Activated T-cell treated with anti-CD3 and anti-CD28 coated beads for 4 hours (primary cell): ENCODE results near the gene CCN2.

Experiments used
- DNase-seq: peaks from one replicate; pipeline ENCODE4 v3.0.0-alpha.2; 2020

The CCN2 gene

DNA sequence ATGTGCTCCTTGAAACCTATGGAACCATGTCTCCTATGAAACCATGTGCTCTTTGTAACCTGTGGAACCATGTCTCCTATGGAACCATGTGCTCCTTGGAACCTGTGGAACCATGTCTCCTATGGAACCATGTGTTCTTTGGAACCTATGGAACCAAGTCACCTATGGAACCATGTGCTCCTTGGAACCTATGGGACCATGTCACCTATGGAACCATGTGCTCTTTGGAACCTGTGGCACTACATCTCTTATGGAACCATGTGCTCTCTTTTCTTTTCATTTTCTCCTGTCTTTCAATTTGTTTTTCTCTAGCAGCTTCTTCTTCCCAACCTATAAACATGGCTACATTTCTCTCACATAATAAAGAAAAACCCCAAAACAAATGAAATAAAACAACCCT is 11.9 kb upstream of the CCN2 start:
- no peak for DNase-seq

DNA sequence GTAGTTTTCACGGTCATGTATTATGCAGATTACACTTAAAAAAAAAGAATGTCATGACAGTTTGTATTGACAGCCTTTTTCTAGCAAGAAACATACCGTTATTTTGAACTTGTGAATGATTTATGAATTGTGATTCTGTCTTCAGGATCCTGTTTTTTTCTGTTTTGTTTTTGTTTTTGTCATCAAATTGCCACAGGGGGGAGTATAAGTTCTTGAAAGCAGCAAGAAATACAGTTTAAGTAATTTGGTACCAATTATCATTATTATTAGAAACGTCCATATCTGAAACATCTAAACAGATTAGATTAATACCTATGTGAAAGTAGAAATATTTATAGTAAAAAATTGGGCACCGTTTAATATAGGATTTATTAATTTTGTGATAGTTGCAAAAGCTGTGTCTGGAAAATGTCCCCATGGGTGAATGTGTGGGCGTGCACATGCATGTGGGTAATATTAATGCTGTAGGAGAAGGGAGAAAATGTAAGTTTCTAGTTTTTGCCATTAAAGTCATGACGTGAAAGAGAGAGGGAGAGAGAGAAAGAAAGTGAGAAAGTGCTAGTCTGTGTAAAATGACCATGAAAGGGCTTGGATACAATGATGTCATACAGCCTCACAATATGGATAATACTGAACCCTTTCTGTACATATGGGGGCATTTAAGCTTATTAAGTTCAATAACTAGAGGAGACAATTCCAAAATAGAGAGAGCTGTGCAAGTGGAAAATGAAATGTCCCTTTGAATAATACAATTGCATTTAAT is 9.4 kb upstream of the CCN2 start:
- no peak for DNase-seq

DNA sequence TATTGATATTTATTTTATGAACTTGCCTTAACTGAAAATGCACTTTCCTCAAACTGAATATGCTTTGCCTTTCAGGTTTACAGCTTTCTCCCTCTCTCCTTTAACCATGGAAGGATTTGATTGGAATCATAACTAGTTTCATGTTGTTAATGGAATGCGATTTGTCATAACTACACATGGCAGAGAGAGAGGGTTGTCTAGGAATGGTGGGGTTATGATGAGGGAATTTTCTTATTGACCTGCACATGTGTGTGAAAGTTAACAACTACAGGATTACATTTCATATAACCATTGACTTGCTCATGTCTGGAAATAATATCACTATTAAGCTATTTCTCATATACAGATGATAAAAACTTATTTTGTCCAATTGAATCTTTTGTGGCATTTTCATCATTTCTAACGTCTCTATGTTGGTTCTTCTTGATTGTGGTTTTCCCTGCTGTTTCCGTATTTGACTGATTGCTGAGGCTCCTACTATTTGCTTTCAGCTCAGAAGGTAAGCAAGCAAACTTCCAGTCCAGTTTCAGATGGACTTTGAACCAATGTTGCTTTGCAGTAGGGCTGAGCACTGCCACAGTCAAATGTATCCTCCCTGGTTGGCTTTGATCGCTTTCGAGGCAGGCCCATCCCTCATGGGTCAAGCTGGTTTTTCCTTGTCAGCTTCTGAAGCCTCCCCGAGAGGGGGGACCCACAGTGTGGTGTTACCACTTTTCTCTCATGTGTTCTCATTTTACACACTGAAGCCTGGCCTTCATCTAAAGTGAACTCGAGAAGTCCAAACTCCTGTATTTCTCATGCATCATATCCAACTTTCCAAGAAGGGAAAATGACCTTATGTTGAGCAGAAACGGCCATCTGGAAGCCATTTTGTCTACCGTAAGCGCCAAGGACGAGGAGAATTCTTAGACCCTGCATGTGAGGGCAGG is 7.6 kb upstream of the CCN2 start:
- DNase-seq: no peak

DNA sequence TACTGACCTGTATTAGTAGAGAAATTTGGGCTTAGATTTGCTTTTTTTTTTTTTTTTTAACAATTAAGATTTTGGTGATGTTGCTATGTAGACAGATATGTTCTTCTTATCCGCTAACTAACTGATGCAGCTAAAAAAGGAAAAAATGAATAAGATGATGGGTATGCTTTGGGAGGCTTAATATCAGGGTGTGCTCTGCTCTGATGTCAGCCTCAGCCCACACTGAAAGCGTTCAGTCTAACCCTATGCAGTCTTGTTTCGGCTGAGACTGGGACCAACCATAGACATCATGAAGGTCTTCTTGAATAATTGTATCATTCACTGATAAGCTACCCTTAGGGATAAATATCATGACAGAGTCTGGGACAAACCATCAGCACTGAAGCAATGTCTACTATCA is 6.9 kb upstream of the CCN2 start:
- no peak for DNase-seq

DNA sequence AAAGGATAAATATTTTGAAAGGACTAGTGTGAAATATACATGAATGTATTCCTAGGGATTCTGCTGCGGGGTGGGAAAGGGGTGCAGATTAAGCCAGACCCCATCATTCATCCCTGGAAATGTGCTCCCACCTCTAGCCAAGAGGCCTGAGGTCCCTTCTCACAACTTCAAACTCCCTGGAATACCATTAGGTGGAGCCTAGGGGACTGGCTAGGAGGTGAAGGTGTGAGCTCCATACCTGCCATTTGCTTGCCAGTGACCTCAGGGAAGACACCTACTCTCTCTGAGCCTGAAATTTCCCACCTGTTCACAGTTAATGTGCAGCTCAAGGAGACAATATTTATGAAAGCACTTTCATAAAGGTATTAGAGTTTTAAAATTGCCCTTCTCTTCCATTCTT is 4.7 kb upstream of the CCN2 start:
- no peak for DNase-seq

DNA sequence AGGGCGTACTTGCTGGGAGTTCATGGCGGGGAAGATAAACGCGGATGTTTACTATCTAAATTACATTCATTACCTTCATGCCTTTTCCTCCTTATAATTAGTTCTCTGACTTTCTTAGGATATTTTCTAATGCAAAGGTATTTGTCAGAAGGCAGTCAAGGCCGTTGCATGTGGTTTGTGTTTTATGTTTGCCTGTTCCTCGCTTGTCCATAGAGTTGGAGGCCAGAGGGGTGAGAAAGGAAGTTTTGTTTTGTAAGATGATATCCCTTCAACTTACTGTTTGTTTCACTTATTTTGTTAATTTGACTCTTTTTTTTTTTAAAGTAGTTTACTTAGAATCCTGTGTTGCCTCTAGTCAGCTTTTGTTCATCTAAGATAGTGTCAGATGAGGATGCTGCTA is 4.0 kb upstream of the CCN2 start:
- no peak for DNase-seq

DNA sequence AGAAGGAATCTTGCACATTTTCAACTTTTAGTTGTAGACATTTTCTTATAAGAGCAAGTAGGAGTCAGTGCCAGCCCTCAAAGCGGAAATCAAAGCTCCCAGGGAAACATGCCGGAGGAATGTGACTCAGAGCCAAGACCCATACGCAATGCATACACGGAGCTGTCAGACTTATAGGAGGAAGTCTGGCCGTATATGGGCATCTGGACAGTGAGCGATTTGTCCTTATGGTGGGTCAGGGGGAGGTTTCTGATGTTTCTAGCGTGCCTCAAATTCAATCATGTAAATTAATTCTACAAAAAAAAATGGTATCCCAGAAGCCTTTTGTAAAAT is 3.6 kb upstream of the CCN2 start:
- DNase-seq: no peak

DNA sequence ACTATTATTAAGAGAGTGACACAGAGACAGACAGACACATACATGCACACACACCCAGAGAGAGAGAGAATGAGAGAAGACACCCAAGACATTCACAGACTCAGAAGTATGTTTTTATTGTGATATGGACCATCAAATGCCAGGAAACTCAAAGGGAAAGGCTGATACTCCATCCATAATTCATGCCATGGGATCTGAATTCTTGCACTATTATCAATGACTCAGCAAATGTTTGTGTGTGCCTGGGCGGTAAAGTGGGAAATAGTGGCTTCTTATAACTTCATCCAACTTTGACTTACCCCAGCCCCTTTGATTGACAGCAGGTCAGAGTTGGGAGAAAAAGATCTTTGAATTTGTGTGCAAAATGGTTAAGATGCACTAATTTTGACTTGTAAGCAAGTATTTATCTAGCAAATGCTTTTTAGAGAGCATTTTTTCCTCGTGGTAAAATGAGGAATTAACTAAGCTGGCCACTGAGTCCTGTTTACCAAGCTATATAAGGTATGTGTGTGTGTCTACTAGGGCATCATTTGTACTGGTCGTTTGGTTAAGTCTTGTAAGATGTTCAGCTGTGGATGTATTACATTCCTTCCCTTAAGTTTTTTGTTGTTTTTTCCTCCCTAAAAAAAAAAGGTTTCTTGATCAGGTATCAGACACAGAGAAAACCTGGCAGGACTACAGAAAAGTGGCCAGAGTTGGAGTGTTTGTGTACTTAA is 3.0 kb upstream of the CCN2 start:
- no peak for DNase-seq

DNA sequence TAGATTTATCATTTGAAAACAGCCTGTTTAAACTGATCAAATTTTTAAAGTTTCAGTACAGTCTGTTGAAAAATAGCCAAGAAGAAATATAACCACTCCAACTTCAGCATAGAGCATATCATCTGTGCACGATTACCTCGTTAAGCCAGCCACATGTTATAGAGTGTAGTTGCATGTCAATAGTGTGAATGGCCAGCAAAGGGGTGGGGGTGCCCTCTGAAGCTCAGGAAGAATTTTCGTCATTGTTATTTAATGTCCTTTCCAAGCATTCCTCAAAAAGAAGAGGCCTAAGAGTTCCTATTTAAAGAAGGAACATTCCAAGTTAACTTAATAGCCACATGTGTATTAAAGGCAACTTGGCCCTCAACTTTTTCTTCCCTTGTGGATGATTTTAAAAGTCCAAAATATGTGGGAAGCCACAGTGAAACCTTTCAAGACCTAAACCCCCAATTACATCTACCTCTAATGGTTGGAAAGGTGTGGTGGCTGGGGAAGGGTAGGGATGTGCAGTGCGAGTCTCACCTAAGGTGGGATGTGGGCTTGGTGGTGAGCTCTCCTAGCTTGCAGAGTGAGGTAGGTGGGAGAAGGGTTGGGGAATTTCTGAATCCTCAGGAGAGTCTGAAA is 1.8 kb upstream of the CCN2 start:
- DNase-seq: no peak

DNA sequence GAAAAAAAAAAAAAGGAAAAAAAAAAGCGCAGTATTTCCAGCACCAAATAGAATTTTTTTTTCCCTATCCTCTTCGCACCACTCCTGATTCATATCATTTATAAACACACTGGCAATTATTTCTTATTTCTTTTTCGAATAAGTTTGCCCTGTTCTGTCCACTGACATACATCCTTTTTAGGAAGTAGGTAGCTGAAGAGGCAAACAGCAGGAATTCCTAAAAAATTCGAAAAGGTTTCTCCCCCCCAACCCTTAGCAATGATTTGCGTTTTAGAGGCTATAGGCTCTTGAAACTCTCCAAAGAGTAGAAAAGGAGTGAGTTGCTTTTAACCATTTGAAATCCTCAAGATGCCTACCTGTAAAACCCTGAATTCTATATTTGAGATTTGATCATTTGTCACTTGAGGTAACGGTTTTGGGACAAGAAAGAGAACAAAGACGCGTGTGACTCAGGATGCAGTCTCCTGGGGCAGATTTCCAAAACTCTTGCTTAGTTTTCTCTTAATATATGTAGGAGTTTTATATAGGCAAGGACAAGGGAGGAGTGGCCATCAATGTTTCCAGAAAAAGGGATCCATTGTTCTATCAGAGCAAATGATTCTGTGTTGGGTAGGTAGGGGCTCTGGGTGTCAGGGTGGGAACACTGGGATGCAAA is 531 bp upstream of the CCN2 start:
- DNase-seq: no peak

DNA sequence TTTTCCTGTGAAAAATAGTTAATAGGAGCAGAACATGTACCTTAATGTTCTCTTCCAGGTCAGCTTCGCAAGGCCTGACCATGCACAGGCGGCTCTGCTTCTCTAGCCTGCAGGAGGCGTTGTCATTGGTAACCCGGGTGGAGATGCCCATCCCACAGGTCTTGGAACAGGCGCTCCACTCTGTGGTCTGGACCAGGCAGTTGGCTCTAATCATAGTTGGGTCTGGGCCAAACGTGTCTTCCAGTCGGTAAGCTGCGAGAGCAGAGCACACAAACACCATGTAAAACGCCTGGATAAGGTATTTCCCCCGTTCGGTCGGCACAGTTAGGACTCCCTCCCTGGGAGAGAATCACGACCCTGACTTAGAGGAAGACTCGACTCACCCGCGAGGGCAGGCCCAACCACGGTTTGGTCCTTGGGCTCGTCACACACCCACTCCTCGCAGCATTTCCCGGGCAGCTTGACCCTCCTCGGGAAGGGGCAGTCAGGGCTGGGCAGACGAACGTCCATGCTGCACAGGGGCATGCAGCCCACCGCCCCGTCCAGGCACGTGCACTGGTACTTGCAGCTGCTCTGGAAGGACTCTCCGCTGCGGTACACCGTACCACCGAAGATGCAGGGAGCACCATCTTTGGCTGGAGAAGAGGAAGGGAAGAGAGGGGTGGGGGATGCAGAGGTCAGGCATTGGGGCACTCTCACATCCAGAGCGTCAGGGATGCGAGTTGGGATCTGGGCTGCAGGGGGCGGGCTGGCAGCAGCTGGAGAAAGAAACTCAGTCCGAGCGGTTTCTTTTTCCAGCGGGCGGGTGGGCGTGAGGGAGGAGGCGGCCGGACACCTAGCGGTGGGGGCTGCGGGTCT is 1.0 kb downstream of the CCN2 start:
- no peak for DNase-seq

DNA sequence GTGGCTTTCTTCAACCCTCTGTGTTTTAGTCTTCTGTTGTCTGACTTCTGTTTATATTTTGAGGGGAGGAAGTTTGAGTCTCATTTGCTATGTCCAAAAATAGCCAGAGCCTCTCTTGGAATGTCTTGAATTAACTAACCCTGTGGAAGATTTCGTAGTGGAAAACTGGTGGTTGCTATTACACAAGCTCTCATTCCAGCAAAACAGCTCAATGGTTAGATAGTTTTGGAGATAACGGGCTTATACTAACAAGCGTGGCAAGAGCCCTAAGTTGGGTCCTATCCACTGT is 1.6 kb downstream of the CCN2 start:
- DNase-seq: no peak

DNA sequence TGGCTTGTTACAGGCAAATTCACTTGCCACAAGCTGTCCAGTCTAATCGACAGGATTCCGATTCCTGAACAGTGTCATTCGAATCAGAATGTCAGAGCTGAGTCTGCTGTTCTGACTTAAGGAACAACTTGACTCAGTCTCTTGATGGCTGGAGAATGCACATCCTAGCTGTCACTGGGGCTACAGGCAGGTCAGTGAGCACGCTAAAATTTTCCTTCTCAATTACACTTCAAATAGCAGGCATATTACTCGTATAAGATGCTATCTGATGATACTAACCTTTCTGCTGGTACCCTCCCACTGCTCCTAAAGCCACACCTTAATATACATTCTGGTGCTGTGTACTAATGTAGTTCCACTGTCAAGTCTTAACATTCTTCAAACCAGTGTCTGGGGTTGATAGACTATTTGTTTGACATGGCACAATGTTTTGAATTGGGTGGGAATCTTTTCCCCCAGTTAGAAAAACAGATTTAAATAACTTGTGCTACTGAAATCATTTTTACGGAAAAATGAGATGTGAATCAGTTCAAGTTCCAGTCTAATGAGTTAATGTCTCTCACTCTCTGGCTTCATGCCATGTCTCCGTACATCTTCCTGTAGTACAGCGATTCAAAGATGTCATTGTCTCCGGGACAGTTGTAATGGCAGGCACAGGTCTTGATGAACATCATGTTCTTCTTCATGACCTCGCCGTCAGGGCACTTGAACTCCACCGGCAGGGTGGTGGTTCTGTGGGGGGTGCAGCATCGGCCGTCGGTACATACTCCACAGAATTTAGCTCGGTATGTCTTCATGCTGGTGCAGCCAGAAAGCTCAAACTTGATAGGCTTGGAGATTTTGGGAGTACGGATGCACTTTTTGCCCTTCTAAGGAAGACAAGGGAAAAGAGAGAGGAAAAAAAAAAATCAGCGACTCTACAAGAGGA is 2.2 kb downstream of the CCN2 start:
- no peak for DNase-seq

DNA sequence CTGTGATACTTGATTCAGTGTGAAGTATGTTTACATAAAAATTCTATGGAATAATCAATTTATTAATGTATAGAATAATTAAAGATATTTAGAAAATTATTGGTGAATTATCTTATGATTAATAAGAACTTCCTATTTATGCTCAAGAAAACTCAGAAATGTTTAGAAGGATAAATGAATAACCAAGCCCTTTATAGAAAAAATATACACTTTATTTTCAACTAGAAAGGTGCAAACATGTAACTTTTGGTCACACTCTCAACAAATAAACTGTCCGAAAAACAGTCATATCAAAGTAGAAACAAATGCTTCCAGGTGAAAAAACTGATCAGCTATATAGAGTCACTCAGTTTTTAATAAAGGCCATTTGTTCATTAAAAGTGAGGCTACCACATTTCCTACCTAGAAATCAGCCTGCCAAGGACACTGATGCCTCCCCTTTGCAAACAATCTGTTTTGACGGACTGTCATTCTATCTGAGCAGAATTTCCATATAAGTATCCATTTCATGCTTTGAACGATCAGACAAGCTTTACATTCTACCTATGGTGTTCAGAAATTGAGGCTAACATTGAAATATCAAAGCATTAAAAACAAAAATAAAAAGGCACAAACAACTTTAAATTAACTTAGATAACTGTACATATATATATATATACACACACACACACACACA is 3.0 kb downstream of the CCN2 start:
- DNase-seq: no peak

DNA sequence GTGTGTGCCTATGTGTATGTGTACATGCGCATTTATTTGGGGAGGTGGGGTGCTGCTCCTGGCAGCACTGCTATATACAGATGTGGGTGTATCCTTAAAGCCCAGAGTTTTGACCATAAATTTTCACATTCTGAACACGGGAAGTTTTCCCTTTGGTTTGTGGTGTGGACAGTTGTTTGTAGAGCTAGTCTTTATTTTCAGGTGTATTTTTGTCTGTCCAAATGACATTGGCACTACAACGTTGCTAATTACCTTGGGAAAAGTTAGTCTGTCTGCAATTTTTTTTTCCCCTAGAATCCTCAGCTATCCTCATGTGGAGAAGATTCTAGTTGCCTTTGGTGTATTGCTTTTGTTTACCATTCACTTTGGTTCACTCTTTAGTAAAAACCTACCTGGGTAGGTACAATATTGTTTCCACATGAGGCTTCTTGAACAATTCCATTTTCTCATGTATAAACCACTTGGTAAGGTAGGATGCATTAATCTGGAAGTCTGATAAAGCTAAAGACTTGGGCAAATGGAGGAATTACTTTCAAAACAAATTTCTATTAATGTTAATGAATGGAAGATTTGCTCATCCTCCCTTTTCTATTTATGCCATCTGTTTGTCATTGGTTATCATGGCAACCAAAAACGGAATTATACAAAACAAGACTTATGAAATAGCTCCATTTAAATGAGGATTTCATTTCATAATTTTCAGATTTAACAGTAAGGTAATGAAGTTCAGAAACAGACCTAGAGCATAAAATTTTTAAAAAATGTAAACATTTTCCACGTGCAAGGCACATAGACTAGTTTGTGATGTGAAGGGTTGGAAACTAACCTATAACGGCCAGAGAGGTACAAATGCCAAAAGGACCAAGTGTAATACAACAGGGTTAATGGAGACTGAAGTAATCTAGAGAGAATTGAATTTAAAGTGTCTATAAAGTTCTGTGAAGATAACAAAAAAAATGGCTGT is 3.9 kb downstream of the CCN2 start:
- no peak for DNase-seq

DNA sequence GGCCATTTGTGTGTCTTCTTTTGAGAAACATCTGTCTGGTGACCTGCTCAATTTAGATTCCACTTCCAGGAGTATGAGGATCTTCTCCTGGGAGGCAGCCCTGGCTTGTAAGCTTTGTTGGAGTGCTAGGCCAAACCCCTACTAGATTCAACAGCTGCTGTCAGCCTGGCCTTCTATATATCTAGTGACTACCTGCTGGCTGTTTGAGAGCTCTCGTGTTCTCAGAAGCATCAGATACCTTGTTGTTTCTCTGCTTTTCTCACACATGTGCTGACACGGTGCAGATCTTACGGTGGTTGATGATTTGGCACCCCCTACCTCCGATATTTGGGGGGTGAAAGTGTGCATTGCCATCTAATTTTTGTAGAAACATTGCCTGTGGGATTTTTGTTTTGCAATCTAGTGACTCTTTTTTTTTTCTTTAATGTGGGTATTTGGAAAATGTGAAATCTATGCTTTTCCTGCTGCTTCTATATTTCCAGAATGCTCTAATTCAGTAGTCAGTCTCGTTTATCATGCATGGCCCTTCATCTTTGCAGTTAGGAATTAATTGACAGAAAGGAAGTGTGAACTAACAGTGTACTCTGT is 4.7 kb downstream of the CCN2 start:
- DNase-seq: no peak

DNA sequence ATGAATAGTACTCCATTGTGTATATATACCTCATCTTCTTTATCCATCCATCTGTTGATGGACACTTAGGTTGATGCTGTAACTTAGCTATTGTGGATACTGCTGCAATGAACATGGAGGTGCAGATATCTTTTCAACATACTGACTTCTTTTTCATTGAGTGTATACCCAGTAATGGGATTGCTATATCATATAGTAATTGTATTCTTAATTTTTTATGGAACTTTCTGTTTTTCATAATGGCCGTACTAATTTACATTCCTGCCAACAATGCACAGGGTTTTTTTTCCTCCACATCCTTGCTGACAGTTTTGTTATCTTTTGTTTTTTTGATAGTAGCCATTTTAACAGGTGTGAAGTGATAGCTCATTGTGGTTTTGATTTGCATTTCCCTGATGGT is 5.2 kb downstream of the CCN2 start:
- no peak for DNase-seq
